HG03575 (cell line): ENCODE measurements around the gene HGF.
"Not testable (repeated sequence)": the region's sequence is repeated elsewhere in the genome, so short reads cannot be mapped to it uniquely, and the experiment has no call there.

Experiments used
- ATAC-seq: cut with Tn5 transposase; IDR thresholded peaks from one replicate; pipeline ENCODE4 v1.9.1; 2021; ENCODE audit not compliant: unreplicated experiment, insufficient number of reproducible peaks, low FRiP score; ENCODE audit errors: extremely low read depth

HGF gene

DNA sequence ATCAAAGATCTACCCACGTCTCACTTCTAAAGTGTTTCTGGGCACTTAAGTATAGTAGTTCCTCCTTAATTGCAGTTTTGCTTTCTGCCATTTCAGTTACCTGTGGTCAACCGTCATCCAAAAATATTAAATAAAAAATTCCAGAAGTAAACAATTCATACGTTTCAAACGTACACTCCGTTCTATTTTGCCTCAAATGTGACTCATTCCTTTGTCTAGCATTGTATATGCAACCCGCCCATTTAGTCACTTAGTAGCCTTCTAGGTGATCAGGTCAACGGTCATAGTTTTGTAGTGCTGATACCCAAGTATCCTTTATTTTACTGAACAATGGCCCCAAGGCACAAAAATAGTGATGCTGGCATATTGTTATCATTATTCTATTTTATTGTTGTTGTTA is 33.8 kb downstream of the HGF start:
- ATAC-seq: no peak

DNA sequence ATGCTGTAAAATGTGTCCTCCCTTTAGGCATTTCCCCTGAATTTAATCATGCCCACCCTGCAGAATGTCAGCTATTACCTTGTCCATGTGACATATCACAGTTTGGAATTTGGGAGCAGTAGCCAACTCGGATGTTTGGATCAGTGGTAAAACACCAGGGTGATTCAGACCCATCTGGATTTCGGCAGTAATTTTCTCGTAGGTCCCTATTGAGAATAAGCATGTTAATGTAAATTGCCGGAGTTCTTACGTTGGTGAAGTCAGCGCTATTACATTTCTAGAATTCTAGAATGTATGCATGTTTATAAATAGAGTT is 44.1 kb downstream of the HGF start:
- no peak for ATAC-seq

DNA sequence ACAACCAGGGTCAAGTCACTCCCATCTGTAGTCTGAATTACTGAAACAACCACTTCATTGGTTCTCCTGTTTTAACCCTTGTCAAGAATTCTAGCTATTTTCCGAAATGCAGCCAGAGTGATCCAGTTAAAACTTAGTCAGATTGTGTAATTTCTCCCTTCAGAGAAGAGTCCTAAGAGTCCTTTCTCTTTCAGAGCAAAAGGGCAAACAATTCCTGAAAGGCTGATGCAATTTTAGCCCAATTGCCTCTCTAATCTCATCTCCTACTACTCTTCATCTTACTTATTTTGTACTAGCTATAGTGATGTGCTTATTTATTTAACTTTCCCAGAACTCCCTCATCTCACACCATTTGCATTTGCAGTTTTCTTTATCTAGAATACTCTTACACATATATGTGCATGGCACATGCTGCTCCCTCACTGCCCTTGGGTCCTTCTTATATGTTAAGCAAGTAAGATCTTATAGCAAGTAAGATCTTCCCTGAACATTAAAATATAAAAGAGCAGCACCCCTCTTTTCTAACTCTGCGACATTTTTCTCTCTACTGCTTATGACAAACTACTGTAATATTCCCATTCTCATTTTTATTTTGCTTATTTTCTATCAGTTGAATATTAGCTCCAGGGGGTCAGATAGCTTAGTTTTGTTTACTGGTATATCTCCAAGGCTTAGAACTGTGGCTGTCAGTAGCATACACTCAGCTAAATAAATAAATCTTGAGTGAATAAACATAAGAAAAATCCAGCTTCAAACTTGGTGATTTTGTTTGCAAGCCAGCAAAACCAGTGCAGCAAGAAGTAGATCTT is 44.6 kb downstream of the HGF start:
- ATAC-seq: no peak

DNA sequence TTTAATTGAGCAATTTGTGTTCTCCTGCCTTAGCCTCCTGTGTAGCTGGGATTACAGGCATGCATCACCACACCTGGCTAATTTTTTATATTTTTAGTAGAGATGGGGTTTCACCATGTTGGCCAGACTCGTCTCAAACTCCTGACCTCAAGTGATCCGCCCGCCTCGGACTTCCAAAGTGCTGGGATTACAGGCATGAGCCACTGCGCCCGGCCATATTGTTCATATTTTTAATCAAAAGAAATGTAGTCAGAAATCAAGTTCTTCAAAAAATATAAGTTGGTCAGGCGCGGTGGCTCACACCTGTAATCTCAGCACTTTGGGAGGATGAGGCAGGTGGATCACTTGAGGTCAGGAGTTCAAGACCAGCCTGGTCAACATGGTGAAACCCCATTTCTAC is 47.6 kb downstream of the HGF start:
- ATAC-seq: not testable (repeated sequence)

DNA sequence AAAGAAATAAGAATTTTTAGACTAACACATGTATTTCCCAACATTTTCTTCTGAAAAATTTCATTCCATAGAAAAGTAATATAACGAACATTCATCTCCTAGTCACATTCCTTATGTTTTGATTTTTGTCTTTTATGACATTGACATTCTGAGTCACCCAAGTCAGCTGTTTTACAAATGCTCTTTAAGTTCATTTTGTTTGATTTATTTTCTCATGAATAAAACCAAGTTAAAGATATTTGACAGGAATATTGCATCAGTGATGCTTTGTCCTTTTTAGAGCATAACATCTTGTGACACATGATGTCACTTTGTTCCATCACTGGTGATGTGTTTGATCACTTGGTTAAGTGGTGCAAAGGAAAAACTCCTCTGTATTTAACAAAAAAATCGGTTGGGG is 48.4 kb downstream of the HGF start:
- ATAC-seq: no peak

DNA sequence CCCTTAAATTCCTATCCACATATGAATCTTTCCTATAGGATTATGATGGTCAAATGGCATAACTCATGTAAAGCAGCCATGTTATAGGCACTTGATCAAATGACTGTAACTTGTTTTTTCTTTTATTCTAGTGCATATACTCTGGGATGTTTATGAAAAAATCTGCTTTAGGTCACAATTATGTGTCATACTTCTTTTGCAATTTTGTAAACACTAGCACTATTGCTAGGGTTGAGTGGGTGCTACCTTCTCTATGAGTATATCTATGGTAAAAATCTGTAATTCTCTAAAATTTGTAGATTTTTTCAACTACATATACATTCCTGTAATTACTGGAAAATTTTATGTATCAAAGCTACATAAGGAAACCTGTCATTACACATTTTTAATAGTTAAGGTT is 50.0 kb downstream of the HGF start:
- no peak for ATAC-seq

DNA sequence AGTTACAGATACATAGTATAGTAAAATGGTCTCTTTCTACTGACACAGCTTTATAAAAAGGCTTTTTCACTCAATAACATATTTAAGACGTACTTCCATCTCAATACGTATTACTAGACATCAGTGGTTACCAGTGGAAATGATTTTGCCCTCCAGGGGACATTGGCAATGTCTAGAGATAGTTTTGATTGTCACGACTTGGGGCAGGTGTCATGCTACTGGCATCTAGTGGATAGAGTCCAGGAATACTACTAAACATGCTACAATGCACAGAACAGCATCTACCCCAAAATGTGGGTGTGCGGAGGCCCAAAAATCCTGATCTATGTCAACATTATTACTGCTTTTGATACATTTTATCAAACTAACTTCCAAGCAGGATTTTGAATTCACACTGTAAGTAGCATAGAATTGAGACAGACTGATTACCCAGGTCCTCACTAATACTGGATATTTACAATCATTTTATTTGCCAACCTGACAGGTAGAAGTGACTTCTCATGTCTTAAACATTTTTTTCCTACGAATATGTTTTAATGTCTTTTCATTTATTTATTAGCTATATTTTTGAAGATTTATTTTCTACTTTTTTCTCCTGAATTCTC is 53.8 kb downstream of the HGF start:
- ATAC-seq: no peak

DNA sequence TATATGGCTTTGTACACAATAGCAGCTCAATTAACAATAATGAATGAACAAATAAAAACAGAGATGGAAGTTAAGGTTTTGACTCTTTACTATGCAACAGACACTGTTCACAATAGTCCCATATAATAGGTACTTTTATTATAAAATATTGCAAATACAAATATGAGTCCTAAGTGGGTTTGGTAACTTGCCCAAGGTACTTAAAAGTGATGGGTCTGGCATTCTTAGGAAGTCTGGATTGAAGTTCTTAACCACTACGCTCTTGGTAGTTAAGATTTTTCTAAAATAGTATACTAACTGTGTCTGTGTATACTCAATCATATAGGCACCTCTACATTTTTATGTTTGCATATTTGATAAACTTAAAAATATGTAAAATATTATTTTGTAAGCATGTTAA is 55.5 kb downstream of the HGF start:
- no peak for ATAC-seq

DNA sequence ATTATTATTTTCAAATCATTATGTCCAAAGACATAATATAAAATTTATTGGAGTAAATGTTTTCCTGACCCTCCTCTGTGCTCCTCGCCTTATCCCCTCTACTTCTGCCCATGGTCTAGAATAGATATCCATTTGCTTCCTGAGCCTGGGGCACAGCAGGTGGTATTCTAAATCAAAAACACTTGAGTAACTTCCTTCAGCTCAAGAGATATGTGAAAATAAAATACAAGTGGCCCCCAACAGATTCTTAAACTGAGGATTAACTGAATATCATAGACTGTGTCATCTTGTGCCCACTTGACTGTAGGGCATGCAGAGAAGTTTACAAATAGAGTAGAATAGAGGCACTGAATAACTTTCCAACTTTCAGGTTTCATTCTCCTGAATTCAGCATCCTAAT is 59.1 kb downstream of the HGF start:
- ATAC-seq: no peak

DNA sequence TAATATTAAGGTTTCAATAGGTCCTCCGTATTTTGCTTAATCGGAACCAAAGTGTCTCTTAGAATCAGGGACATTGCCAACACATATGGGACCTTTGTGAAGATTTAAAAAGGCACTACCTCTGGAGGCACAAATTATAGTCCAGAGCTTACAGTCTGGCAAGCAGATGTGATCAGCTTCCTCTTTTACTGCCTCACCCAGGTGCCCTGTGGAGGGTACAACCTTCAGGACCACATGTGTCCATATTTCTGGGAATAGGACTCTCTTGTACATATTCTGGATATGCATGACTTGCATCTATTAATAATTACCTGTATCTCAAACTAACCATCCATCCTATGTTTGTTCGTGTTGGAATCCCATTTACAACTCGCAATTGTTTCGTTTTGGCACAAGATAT is 60.0 kb downstream of the HGF start:
- ATAC-seq: no peak

DNA sequence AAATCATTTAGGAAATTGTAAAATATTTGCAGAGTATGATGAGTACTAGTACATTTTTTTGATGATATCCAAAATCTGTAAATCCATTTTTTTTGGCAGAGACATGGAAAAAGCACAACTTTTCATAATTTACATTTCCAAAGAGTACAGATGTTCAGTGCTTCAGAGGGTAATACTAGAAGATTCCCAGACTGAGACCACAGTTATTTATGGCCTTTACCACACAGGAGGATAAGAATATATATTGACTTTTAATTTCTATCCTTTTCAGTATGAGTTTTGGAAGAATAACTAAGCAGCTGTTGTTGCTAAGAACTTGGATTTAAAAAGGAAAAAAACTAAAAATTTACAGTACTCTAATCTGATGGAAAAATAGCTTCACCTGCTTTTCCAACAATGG is 61.9 kb downstream of the HGF start:
- ATAC-seq: no peak

DNA sequence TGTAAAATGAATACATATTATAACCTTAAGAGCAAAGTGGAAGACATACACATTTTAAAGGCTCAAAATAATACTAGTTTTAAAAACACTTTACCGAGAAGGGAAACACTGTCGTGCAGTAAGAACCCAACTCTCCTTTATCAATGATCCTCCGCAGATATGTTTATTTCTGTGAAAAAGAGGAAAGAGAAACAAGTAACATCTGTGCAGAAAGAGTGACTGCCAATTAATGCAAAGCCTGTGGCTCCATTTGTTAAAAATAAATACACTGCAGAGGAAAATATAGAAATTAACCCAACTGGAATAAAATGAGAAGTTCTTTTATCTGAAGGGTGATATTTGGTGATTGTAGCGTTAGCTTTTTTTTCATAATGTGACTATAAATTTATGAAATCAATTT is 62.7 kb downstream of the HGF start:
- ATAC-seq: no peak

DNA sequence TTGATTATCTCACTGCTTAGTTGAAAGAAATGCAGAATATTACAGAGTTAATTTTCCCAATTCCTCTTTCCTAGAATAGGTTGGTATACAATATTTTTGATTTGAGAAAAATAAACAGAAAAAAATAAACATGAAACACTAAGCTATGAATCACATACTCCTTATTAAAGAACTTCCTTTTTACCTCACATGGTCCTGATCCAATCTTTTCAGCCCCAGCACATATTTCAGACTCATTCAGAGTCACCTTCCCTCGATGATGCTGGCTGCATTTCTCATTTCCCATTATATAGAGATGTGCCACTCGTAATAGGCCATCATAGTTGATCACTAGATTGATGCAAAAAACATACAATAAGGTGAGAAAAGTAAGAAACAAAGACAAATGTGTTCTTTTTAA is 64.6 kb downstream of the HGF start:
- ATAC-seq: no peak

DNA sequence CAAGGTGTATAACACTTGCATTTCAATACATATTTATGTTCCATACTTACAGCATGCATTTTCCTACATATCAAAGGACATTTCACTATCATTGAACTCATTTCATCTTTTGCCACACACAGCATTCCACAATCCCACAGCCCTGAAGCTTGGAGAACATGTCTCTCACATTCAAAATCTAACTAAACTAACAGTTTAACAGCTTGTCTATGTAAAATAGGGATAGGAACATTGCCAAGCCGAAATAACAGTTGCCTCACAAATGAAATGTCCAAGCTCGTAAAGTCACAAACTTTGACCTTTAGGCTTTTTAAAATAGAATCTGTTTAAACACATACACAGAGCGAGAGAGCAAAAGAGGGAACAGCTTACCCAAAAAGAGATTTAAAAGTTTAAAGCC is 65.3 kb downstream of the HGF start:
- ATAC-seq: no peak

DNA sequence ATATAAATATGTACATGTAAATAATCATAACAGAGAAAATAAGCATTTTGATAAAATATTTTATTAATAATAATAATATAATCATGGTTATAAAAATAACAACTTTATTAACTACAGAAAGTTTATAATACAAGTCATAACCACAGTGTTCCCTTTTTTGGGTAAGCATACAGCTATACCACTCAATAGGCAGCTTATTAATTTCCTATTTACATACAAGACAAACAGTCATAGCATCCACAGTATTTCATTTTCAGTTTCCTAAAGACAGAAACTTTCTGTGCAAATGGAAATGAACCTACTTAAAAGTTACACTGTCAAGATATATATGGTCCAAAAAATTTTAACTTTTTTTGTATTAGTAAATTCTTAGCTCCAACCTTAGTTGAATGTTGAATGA is 70.9 kb downstream of the HGF start:
- no peak for ATAC-seq

DNA sequence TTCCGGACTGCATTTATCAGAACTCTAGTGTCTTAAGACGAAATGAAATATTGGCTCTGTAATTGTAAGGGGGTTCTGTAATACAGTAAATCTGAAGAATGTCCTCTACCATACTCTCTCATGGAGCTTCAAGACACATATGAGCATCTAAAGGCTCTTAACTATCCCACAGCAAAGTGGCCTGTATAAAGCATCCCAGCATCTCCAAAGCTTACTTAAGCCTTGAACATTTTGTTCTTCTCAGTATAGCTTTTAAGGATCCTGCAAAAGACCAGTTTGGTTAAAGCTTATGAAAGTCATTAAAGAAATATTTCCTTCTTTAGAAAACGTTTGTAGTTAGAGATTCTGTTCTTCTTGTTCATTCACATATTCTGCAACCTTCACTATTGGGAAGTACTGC is 75.1 kb downstream of the HGF start:
- ATAC-seq: no peak

DNA sequence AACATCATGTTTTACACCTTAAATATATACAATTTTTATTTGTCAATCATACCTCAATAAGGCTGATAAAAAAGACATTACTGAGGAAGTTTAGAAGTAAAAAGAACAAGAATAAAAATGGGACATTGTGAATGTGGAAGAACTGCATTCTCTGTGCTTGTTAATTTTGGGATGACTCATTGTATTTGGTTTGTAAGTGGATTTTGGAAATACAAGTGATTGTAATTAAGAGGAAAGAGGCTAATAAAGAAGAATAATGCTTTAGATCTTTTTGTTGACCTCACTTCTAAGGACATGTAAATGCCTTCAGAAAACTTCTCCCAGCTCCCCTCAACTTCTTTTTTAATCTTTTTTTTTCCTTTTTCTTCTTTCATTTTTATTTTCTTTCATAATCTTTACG is 76.0 kb downstream of the HGF start:
- ATAC-seq: no peak

DNA sequence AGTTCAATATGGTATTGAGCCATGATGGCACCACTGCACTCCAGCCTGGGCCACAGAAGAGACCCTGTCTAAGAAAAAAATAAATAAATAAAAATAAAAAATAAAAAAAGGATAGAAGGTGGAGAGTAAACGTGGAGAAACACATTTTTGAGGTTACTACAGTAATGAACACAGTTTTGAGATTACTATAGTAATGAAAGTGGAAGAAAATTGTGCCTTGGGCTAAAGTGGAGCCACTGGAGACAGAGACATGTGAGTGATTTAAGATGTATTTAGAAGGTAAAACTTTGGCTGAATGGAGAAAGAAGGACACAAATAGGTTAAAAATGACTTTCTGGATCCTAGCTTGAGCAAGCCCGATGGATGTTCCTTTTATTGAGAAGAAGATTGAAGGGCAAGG is 76.8 kb downstream of the HGF start:
- no peak for ATAC-seq

DNA sequence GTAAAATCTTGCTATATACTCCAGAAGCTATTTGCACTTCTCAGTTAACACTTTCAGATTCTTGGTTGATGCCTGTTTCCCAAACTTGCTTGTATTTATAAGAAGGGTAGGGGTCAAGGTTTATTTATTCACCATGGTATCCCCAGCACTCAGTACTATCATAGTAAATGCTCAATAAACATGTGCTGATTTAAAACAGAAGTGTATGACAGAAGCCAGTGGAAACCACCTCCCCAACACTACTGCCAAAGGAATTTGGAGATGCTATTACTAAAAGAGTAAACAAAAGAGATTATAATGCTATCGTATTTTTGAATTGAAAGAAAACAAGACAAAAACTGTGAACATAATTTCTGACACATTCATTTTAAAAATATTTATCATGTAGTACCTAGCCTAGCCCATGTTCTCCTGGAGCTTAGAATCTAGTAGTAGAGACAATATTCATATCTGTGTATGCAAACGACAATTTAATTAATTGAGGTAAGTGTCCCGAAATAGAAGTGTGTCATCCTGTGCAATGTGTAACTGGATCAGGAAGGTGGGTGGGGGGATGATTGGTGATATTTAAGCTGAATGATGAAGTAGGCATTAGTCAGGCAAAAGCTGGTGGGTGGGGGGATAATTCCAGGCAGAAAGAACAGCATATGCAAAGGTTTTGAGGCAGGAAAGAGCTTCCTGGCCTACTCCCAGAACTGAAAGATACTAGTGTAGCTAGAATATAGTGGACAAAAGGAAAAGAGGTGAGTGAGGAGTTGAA is 77.5 kb downstream of the HGF start:
- no peak for ATAC-seq

DNA sequence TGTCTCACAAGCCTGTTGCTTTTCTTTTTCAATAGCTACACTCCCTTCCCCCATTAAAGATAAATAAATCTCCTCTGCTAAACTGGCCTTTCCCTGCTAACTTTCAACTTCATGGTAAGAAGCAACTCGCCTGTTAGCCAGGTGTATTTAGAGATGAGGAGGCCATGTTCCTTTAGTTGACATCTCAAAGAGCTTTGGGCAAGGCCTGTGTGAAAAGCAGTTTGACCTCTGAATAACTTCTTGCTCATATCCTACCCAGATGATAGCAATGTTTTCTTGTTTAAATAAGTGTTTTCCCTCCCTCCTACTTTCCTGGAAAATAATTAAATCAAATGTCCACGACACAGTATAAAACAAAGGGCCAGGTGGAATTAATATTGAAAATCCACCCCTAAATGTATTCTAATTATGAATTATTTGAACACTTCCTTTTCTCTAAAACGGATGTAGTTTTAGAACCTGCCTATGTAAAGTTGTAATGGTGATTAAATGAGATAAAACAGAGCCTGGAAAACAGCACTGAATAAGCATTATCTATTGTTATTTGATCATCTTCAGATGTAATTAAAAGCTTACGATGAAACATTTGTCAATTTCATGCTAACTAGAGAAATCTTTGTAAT is 78.5 kb downstream of the HGF start:
- ATAC-seq: no peak
